Mesenchymal stem cell (in vitro differentiated cells and primary cell): ENCODE measurements around the gene EGR4.

Experiments used
- DNase-seq: peaks from one replicate; pipeline ENCODE4 v3.0.0-alpha.2; 2013
- H2AFZ ChIP-seq: one replicate; pipeline ENCODE4 v1.6.1; 2013; ENCODE audit warnings: low read depth, mild to moderate bottlenecking, control low read depth, inconsistent platforms, low read length, moderate library complexity
- H2AK5ac ChIP-seq: 2 replicates; pipeline ENCODE4 v1.6.1; 2013; ENCODE audit warnings: low read length, moderate library complexity, mild to moderate bottlenecking, inconsistent platforms; ENCODE audit not compliant: severe bottlenecking
- H2BK120ac ChIP-seq: one replicate; pipeline ENCODE4 v1.6.1; 2013; ENCODE audit warnings: low read depth, mild to moderate bottlenecking, inconsistent platforms, low read length, moderate library complexity
- H2BK12ac ChIP-seq, 2 experiments: one replicate each; pipeline ENCODE4 v1.6.1; 2013; ENCODE audit warnings: inconsistent platforms in 2 of 2, low read length in 2 of 2, mild to moderate bottlenecking in 2 of 2, moderate library complexity in 2 of 2, control low read depth in 1 of 2
- H2BK15ac ChIP-seq: one replicate; pipeline ENCODE4 v1.6.1; 2013; ENCODE audit warnings: mild to moderate bottlenecking, low read depth, inconsistent platforms; ENCODE audit not compliant: poor library complexity, severe bottlenecking
- H2BK5ac ChIP-seq: 2 replicates; pipeline ENCODE4 v1.6.1; 2013; ENCODE audit warnings: low read depth, mild to moderate bottlenecking, low read length, control low read depth, inconsistent platforms; ENCODE audit not compliant: poor library complexity, severe bottlenecking
- H3K14ac ChIP-seq, 2 experiments: one replicate each; pipeline ENCODE4 v1.6.1; 2013; ENCODE audit warnings: inconsistent platforms in 2 of 2, low read length in 2 of 2, control low read depth in 1 of 2, mild to moderate bottlenecking in 1 of 2, moderate library complexity in 1 of 2
- H3K18ac ChIP-seq, 2 experiments: one replicate each; pipeline ENCODE4 v1.6.1; 2013; ENCODE audit warnings: inconsistent platforms in 2 of 2, low read length in 2 of 2, control low read depth in 1 of 2, low read depth in 1 of 2, mild to moderate bottlenecking in 1 of 2
- H3K23ac ChIP-seq, 2 experiments: one replicate each; pipeline ENCODE4 v1.6.1; 2013; ENCODE audit warnings: inconsistent platforms in 2 of 2, low read length in 2 of 2, mild to moderate bottlenecking in 2 of 2, moderate library complexity in 2 of 2, control low read depth in 1 of 2
- H3K27ac ChIP-seq: 2 replicates; pipeline ENCODE4 v1.5.1; 2013; ENCODE audit warnings: mild to moderate bottlenecking, moderate library complexity, low read length, control low read depth, inconsistent platforms; ENCODE audit not compliant: poor library complexity, severe bottlenecking
- H3K27me3 ChIP-seq, 2 experiments: 2 replicates each; pipeline versions ENCODE4 v1.6.1 to v1.7.0; 2013; ENCODE audit warnings: low read length in 2 of 2, mild to moderate bottlenecking in 2 of 2, moderate library complexity in 2 of 2, control low read depth in 1 of 2, inconsistent platforms in 1 of 2; ENCODE audit not compliant: control insufficient read depth in 1 of 2, insufficient read depth in 1 of 2
- H3K36me3 ChIP-seq, 2 experiments: 2 replicates each; pipeline versions ENCODE4 v1.6.1 to v1.7.0; 2013; ENCODE audit warnings: low read length in 2 of 2, control low read depth in 1 of 2, inconsistent platforms in 1 of 2, low read depth in 1 of 2, mild to moderate bottlenecking in 1 of 2; ENCODE audit not compliant: insufficient read depth in 2 of 2, control insufficient read depth in 1 of 2
- H3K4ac ChIP-seq, 2 experiments: one replicate each; pipeline ENCODE4 v1.6.1; 2013; ENCODE audit warnings: inconsistent platforms in 2 of 2, low read length in 2 of 2, mild to moderate bottlenecking in 2 of 2, moderate library complexity in 2 of 2, control low read depth in 1 of 2, low read depth in 1 of 2
- H3K4me1 ChIP-seq: 2 replicates; pipeline ENCODE4 v1.6.1; 2013; ENCODE audit warnings: low read depth, low read length, control low read depth; ENCODE audit not compliant: control insufficient read depth, insufficient read depth
- H3K4me2 ChIP-seq: 2 replicates; pipeline ENCODE4 v1.6.1; 2013; ENCODE audit warnings: low read length, mild to moderate bottlenecking, inconsistent platforms; ENCODE audit not compliant: poor library complexity, severe bottlenecking
- H3K4me3 ChIP-seq, 2 experiments: 2 replicates each; pipeline versions ENCODE4 v1.5.1 to v1.7.0; 2013; ENCODE audit warnings: low read length in 2 of 2, mild to moderate bottlenecking in 2 of 2, control low read depth in 1 of 2, low read depth in 1 of 2; ENCODE audit not compliant: insufficient read depth in 1 of 2
- H3K79me1 ChIP-seq: replicated peaks from 2 replicates; pipeline ENCODE4 v1.6.1; 2013; ENCODE audit warnings: mild to moderate bottlenecking, control low read depth, low read length, inconsistent platforms; ENCODE audit not compliant: poor library complexity, severe bottlenecking
- H3K9ac ChIP-seq: 2 replicates; pipeline ENCODE4 v1.7.0; 2013; ENCODE audit warnings: mild to moderate bottlenecking, low read length, moderate library complexity
- H3K9me3 ChIP-seq: 2 replicates; pipeline ENCODE4 v1.7.0; 2013; ENCODE audit warnings: mild to moderate bottlenecking, low read length; ENCODE audit not compliant: control insufficient read depth
- H4K8ac ChIP-seq: one replicate; pipeline ENCODE4 v1.6.1; 2013; ENCODE audit warnings: inconsistent platforms, mild to moderate bottlenecking, low read length, moderate library complexity
- H4K91ac ChIP-seq: one replicate; pipeline ENCODE4 v1.6.1; 2013; ENCODE audit warnings: mild to moderate bottlenecking, low read length, inconsistent platforms
- WGBS: methylation state at CpG from one replicate; pipeline ENCODE4 v1.1.7; 2013; ENCODE audit warnings: mixed read lengths; 5-methylcytosine and 5-hydroxymethylcytosine counted together

Gene EGR4

DNA sequence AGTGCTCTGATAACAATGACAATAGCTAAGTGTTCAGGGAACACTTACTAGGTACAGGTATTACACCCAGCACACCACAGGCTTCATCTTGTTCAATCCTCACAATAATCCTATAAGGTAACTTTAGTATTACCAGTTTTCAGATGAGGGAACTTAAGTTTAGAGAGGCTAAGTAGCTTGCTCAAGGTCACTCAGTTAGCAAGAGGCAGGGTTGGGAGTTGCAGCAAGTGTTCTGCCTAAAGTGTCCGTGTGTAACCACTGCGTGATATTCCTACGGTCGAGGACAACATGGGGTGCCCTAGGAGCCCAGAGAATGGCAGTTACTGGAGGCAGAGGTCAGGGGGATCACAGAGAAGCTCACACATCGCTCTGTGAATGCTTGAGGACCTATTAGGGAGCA lies 30.2 kb upstream of the EGR4 start:
- Histone ChIP-seq H2AFZ (no peak overlapping the region), H2BK12ac (no peak overlapping the region), H3K27ac (no peak overlapping the region), H3K9me3 (no peaks in the 10 kb centered on the region), H3K14ac (no peak overlapping the region), H3K27me3 (peaks cover 57 to 72% of the 10 kb centered on the region in 2 experiments), H3K18ac (no peak overlapping the region), H3K36me3 (no peaks in the 10 kb centered on the region), H4K8ac (no peak overlapping the region), H2BK5ac (no peak overlapping the region), H2BK15ac (no peak overlapping the region), H3K4ac (no peak overlapping the region), H3K4me3 (no peak overlapping the region), H2BK120ac (no peak overlapping the region), H3K9ac (no peak overlapping the region), H3K79me1 (no peaks in the 10 kb centered on the region), H4K91ac (no peak overlapping the region), H3K23ac (no peak overlapping the region), H3K4me1 (no peaks in the 10 kb centered on the region), H2AK5ac (no peak overlapping the region), H3K4me2 (no peak overlapping the region)
- no peak for DNase-seq
- 58% methylated on average over 5 of the region's 5 CpGs for WGBS

DNA sequence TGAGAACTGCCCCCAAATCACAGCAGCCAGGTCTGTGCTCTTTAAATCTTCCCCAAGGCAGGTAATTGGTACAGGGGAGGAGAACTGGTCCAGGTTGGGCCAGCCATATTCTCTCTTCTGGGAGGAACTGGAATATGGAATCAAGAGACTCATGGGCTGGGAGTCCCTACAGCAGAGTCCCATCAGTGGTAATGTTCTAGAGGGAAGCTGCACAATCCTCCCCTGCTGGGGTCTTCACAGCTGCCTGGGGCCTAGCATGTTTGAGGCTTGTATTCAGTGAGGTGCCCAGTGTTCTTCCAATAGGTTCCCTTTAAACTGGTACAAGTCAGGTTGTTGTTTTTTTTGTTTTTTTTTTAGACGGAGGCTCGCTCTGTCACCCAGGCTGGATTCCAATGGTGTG lies 21.1 kb upstream of the EGR4 start:
- WGBS: 93% methylated on average over 2 of the region's 2 CpGs
- no peak overlapping the region for H2BK12ac ChIP-seq

DNA sequence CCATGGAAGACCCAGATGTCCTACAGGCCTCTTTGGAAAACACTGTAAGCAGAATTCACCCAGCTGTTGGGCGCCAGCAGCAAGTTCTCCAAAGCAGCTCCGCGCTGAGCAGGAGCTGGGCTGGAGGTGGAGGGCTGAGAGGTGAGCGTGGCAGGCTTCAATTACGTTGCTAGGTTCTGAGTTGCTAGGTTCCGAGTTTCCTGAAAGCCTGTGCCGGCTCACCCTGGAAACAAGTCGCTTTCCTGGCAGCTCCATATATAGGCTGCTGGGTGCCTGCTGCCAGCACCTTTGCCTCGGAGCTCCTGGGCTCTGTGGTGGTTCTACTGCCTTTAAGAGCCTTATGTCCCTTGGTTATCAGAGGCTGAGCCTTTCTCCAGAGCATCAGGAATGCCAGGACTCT lies 14.4 kb upstream of the EGR4 start:
- Histone ChIP-seq H3K79me1 (no peaks in the 10 kb centered on the region), H3K27me3 (peaks cover 43% of the 10 kb centered on the region in 2 experiments), H3K23ac (no peak overlapping the region), H2BK15ac (no peak overlapping the region), H2AFZ (no peak overlapping the region), H3K4me1 (no peaks in the 10 kb centered on the region), H2BK5ac (no peak overlapping the region), H2BK120ac (no peak overlapping the region), H4K91ac (no peak overlapping the region), H4K8ac (no peak overlapping the region), H3K4me2 (no peak overlapping the region), H3K18ac (no peak overlapping the region), H3K4me3 (no peak overlapping the region), H3K9me3 (no peaks in the 10 kb centered on the region), H3K9ac (no peak overlapping the region), H3K36me3 (no peaks in the 10 kb centered on the region), H3K14ac (no peak overlapping the region), H3K4ac (no peak overlapping the region), H3K27ac (no peak overlapping the region), H2AK5ac (no peak overlapping the region), H2BK12ac (no peak overlapping the region)
- DNase-seq: no peak
- WGBS: 79% methylated on average over 9 of the region's 9 CpGs

More for the DNA sequence above, 21.1 kb upstream of the EGR4 start:
- Histone ChIP-seq H3K14ac (no peak overlapping the region), H2AK5ac (no peak overlapping the region), H3K4me1 (no peaks in the 10 kb centered on the region), H3K4ac (no peak overlapping the region), H4K8ac (no peak overlapping the region), H3K27me3 (peaks cover 47 to 48% of the 10 kb centered on the region in 2 experiments), H3K9ac (no peak overlapping the region), H3K27ac (no peak overlapping the region), H4K91ac (no peak overlapping the region), H2BK120ac (no peak overlapping the region), H3K4me3 (no peak overlapping the region), H3K36me3 (no peaks in the 10 kb centered on the region), H3K79me1 (no peaks in the 10 kb centered on the region), H3K4me2 (no peak overlapping the region), H3K9me3 (no peaks in the 10 kb centered on the region), H2AFZ (no peak overlapping the region), H3K18ac (no peak overlapping the region), H3K23ac (no peak overlapping the region), H2BK5ac (no peak overlapping the region), H2BK15ac (no peak overlapping the region)
- DNase-seq: no peak

DNA sequence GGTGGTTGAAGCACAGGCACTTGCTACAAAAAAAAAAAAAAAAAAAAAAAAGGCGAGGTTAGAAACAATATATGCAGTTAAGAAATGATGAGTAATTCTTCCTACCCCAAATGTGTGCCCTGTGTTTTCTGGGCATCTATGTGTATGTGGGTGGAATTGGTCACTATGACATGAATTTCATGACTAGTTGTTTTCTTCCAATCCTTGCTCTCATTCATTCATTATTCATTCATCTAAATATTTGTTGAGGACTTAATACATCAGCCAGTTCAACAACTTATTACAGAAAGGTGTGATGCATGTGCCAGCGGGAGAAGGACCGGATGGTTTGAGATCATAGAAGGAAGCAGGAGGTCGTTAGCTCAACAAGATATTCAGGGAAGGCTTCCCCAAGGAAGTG lies 8.3 kb upstream of the EGR4 start:
- 64% methylated on average over 3 of the region's 4 CpGs for WGBS

More for the DNA sequence above, 8.3 kb upstream of the EGR4 start:
- DNase-seq: no peak
- Histone ChIP-seq H3K36me3 (no peaks in the 10 kb centered on the region), H2BK5ac (no peak overlapping the region), H2AFZ (no peak overlapping the region), H3K18ac (no peak overlapping the region), H3K79me1 (no peaks in the 10 kb centered on the region), H3K4ac (no peak overlapping the region), H3K14ac (no peak overlapping the region), H4K91ac (no peak overlapping the region), H2BK120ac (no peak overlapping the region), H2BK12ac (no peak overlapping the region), H3K9ac (no peak overlapping the region), H3K27me3 (peaks cover 49 to 60% of the 10 kb centered on the region in 2 experiments), H3K9me3 (no peaks in the 10 kb centered on the region), H3K27ac (no peak overlapping the region), H3K23ac (no peak overlapping the region), H3K4me1 (no peaks in the 10 kb centered on the region), H4K8ac (no peak overlapping the region), H3K4me2 (no peak overlapping the region), H3K4me3 (no peak overlapping the region), H2BK15ac (no peak overlapping the region), H2AK5ac (no peak overlapping the region)
